Embryonic facial prominence (tissue), 1 donor: ENCODE data around the gene SMAD9.
"Not testable (repeated sequence)": the region's sequence is repeated elsewhere in the genome, so short reads cannot be mapped to it uniquely, and the experiment has no call there.

Experiments used
- DNase-seq: peaks from one replicate; pipeline ENCODE4 v3.0.0-alpha.2; 2016; ENCODE audit errors: extremely low spot score

SMAD9 gene

GRCh38 chr13:36912369-36912768 lies 7.7 kb downstream of the SMAD9 start:
- DNase-seq, result no peak

DNA sequence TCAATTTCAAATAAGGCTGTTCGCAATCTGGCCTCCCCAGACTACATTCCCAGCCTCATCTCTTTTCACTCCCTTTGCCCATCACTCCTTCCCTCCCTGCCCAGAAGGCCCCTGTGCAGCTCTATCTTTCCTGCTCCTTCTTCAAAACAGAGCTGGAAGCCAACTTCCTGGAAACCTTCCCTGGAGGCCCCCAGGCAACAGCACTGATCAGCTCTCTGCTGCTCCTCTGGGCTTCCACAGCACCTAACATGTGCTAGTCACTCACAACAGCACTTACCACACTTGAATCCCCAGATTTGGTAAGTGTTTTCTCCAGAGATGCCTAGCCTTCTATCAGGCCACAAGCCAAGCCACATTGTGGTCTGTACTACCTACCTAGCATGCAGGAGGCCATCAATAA lies 9.5 kb downstream of the SMAD9 start:
- no peak for DNase-seq

DNA sequence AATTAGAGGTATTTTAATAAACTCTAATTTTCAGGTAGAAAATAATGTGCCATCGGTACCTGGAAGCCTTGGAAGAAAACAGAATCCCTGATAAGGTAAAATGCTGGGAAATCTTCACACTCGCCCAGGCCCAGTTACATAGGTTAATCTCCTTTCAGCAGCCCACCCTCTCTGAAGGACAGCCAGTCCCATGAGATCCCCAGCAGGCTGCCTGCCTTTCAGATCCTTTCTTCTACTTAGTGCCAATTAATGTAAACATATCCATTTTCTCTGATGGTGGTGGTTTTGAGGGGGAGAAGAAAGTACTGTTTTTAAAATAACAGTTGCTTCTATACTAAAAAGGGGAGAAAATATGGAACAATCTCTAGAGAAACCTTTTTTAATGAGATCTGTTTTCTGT lies 12.2 kb downstream of the SMAD9 start:
- no peak for DNase-seq

GRCh38 chr13:36907266-36907665 lies 12.8 kb downstream of the SMAD9 start:
- DNase-seq, result no peak

GRCh38 chr13:36905944-36906343 lies 14.1 kb downstream of the SMAD9 start:
- DNase-seq, result no peak

DNA sequence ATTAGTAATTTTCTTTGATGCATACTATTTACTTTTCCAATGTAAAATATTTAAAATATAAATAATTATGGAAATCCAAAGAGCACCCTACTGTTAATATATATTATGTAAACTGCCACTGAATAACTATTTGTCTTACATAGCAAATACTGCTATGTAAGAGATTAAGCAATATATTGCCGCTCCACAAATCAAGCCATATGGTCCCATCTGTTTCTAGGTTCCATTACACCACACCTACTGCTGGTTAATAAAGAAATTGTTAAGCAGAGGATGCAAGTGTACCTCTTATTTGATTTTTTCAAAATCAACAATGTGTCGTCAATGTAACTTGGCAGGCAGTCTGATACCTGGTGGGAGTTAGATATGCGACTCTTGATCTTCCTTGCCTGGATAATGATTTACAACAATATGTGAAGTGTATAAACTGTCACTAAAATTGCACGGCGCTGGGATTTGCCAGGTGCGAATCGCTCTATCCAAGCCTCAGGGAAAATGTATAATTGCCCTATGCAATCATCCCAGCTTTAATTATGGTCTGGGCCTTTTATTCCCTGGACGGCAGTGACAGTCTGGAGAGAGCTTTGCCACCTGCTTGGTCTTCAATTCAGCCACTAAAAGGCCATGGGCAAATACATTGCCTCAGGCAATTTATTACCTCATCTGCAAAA lies 16.0 kb downstream of the SMAD9 start:
- no peak for DNase-seq

DNA sequence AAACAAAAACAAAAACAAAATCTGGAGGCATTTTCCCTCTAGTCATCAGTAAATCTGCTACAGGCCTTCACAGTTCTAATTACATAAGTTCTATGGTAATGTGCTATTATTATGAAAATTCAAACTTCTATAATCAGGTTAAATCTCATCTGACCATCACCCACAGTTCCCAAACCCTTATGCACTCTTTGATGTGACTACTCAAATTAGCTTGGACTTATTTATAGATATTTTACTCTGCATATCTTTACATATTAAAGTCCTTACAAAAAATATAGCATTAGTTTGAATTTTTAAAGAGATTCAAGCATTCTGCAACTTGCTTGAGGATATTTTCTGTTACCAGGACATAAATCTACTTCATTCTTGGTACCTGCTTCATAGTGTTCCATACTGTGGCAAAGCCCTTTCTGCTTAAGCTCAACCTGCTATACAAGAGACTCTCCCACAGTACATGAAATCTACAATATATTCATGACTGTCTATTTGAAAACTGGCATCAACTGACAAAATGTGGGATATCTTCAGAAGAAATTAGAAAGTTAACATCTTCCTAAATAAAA lies 22.9 kb downstream of the SMAD9 start:
- no peak for DNase-seq

- DNase-seq, result no peak
Observed at GRCh38 chr13:36891752-36892151, 28.3 kb downstream of the SMAD9 start.

GRCh38 chr13:36888645-36889044 lies 31.4 kb downstream of the SMAD9 start:
- no peak for DNase-seq

- DNase-seq, result no peak
Observed at GRCh38 chr13:36887758-36888521, 32.1 kb downstream of the SMAD9 start.

DNA sequence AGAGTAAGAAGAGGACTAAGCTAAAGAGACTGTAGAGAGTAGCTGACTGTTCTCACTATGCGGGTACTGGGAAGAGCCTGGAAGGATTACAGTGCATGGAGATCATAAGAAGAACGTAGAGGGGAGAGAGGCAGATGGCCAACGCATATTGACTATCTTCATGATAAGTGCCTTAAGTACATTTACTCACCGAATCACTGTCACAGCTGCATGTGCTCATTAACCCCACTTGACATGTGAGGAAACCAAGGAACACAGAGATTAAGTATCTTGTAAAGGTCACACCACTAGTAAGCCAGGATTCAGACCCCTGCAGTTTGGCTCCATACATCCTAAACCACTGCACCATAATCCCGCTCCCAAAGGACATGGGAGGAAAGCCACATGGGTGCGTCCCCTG lies 34.1 kb downstream of the SMAD9 start:
- no peak for DNase-seq

- no peak for DNase-seq
Observed at GRCh38 chr13:36884235-36884634, 35.8 kb downstream of the SMAD9 start.

DNA sequence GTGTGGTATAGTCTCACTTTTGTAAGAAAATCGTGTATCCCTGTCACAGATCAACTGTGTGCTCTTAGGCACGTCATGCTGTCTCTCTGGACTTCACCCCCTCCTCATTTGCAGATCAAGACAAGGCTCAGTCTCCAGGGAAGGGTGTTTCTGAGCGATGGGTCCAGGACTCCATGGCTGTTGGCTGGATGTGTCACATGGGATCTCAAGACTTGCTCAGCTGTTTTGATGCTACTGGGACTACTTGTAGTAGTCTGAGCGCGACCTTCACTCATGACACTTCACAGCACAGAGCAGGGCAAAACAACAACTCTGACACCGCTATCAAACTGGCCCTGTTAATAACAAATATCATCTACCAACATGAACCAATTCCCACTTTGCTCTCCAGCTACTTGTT lies 36.2 kb downstream of the SMAD9 start:
- no peak for DNase-seq

DNA sequence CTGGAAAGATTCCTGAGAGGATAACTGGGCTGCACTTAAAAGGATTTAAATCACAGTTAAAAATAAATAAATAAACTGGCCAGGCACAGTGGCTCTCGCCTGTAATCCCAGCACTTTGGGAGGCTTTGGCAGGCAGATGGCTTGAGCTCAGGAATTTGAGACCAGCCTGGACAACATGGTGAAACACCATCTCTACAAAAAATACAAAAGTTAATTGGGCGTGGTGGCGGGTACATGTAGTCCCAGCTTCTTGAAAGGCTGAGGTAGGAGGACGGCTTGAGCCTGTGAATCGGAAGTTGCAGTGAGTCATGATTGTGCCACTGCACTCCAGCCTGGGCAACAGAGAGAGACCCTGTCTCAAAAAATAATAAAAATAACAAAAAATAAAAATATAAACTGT lies 36.6 kb downstream of the SMAD9 start:
- DNase-seq, result not testable (repeated sequence)

GRCh38 chr13:36882829-36883390 lies 37.1 kb downstream of the SMAD9 start:
- no peak for DNase-seq

DNA sequence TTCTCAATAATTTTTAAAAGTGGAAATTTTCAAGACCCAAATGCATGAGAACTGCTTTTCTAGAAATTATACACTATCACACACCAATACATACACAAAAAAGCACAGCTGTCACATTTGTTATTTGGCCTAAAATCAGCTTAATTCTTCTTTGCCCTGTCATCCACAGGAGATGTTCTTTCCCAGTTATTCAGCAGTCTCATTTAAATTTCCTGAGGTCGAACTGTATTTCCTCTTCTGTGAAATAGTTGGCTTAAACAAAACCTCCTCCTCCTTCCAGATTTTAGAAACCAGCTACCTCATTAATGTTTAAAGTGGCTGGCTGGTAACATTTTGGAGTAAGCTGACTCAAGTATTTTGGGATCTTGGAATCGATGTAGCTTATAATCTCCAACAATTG lies 39.1 kb downstream of the SMAD9 start:
- DNase-seq, result no peak

- DNase-seq, result no peak
Observed at GRCh38 chr13:36879218-36879938, 40.7 kb downstream of the SMAD9 start.

- DNase-seq, result no peak
Observed at GRCh38 chr13:36875961-36876360, 44.1 kb downstream of the SMAD9 start.

DNA sequence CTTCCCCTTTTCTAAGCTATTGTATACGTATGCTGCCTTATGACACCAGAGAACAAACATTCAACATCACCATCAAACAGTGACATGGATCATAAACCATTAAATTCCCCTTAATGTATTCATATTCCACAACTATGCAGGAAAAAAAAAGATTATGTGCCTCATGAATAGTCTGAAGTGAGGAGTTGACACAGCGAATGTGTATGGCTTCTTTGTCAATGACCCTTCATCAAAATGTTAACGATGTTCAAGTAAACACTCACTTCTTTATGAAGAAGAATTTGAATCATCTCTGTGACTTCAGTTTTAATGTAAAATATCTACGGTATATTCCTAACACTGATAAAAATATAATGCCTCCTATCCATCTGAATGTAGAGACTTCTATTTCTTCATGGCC lies 44.6 kb downstream of the SMAD9 start:
- no peak for DNase-seq

DNA sequence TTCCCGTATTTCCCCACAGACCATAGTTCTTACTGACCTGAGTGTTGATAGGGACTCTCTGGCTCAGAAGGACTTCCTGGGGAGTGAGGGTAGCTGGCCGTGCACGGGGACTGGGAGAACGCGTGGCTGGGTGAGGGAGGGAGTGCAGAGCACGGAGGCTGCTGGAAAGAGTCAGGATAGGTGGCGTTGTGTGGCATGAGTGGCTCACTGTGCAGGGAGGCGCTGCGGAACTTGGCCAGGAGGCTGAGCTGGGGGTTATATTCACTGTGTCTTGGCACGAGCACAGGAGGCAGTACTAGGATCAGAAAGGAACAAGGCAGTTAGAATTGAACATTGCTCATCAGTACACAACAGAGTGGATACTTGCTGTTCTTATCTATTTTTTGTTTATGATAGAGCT lies 47.4 kb downstream of the SMAD9 start:
- no peak for DNase-seq

DNA sequence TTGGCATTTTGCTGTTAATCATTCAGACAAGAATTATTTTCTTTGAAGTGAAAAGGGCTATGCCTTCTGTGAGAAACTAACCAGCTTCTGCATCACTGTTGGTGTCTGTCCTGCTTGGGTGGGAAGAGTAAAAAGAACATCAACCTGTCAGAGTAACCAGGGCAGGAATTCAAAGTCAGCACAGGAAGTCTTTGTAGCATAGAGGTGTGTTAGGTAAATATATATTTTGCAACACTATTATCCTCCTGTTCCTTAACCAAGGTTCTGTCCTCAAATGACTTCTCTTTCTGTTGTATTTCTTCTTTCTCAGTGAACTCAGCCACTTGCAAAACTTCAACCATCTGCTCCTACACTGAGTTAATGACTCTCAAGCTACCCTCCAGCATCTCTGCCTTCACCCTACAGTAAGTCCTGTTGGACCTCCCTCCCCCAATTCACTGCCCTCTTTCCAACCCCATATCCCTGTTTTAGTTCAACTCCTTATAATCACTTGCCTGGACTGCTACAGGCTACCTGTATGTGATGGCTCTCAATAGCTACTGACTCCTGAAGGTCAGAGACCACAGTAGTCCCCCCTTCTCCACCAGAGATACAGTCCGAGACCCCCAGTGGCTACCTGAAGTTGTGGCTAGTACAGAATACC lies 49.9 kb downstream of the SMAD9 start:
- DNase-seq, result no peak

DNA sequence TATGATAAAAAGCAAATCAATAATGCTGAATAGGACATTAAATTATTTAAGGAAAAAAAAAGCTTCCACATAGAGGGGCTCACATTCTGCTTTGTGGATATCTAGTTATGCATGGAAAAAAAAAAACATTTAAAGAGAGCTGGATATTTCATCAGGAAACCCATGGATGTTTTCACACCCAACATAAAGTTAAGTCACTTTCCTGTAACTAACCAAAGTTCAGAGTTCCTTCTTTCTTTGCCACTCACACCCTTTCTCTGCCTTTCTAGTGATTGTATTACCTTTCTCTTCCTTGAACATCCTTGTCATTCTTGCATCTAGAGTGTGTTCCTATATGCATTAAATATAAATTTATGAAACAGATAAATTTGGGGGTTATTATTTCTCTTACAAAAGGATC lies 53.8 kb downstream of the SMAD9 start:
- DNase-seq, result no peak
